HS-5 (cell line): ENCODE measurements around the gene INCA1.
"Not testable (repeated sequence)": the region's sequence is repeated elsewhere in the genome, so short reads cannot be mapped to it uniquely, and the experiment has no call there.

Experiments
- DNase-seq: peaks from one replicate; pipeline ENCODE4 v3.0.0-alpha.2; 2012; ENCODE audit warnings: low read depth

The INCA1 gene, protein sequence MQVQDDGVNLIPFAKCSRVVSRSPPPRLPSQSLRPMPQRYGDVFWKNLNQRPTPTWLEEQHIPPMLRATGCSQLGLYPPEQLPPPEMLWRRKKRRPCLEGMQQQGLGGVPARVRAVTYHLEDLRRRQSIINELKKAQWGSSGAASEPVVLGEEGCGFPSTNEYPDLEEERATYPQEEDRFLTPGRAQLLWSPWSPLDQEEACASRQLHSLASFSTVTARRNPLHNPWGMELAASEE

GRCh38 chr17:4997302-4998026, at the start of gene INCA1, which contains the start of gene KIF1C:
TSS of gene INCA1 (minus strand) at chr17:4997522. CDS start at chr17:4994437, 3,085 bp downstream.
TSS of gene KIF1C (plus strand) at chr17:4997950. CDS start at chr17:5000247, 2,297 bp downstream.
- peak; percentile 65 for DNase-seq

- DNase-seq: no peak
These were observed 48.2 kb upstream of the INCA1 start for GRCh38 chr17:5045496-5045895.

GRCh38 chr17:5044630-5045029, 47.3 kb upstream of the INCA1 start:
- no peak for DNase-seq

DNA sequence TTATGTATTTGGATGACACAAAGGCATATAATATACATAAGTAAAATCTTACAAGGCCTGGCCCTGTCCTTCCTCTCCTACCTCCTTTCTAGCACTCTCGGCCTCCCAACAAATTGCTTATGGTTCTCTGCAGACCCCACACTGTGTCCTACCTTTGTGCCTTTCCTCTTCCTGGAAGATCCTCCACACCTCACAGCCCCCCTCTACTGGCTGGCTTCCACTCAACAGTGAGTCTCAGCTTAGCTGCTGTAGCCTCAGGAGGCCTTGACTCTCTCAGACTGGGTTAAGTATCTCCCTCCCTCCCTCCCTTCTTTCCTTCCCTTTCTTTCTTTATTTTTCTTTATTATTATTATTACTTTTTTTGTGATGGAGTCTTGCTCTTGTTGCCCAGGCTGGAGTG, 46.2 kb upstream of the INCA1 start:
- DNase-seq: no peak

- DNase-seq: no peak
These were observed 45.1 kb upstream of the INCA1 start for GRCh38 chr17:5042157-5043022.

- DNase-seq: no peak
These were observed 38.0 kb upstream of the INCA1 start, which contains the start of gene SLC52A1 for GRCh38 chr17:5035315-5035714. TSS of gene SLC52A1 (minus strand) at chr17:5035426. CDS start at chr17:5034606, 820 bp downstream.

- DNase-seq: no peak
These were observed 37.3 kb upstream of the INCA1 start for GRCh38 chr17:5034651-5035050.

GRCh38 chr17:5034063-5034462, 36.7 kb upstream of the INCA1 start:
- DNase-seq: no peak

GRCh38 chr17:5033352-5034015, 36.2 kb upstream of the INCA1 start:
- DNase-seq: no peak

DNA sequence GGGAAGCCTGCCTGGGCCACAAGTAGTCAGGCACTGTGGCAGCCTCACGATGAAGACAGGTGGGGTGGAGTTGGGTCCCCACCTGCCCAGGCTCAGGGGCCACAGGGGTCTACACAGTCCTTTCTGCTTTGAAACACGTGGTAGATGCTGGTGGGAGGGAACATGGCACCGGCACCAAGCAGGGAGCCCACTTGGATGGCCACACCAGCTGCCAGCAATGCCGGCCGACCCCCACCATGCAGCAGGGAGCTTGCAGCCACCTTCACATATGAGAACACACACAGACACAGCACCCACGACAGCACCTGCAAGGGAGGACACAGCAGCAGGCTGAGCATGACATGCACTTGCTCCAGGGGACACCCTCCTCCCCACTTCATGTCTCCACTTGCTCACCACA, 35.5 kb upstream of the INCA1 start:
- DNase-seq: no peak

DNA sequence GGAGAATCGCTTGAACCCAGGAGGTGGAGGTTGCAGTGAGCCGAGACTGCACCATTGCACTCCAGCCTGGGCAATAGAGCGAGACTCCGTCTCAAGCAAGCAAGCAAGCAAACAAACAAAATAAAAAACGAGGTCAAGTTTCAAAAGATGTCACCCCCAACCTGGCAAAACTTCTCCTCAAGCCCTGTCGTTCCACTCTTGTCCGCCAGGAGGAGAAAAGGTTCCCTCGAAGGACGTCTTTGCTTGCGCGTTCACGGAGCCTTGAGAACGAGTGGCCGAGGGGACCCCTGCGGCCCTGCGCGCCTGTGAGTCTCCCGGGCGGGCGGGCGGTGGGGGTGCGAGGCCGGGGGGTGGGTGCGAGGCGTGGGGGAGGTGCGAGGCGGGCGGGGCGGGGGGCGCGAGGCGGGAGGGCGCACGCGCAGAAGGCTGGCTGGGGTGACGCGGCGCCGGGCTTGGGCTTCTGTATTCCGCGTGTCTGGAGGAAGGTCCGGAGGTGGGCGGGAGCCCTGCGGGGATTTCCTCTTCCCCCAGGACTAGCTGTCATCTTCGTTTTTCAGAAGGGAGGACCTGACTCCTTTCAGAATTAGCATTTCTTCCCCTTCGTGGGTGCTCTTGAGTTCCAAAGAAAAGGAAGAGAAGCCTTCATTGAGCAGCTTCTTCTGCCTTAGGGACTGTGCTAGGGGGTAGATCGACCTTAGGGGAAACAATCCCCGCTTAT, 34.2 kb upstream of the INCA1 start:
- peak; percentile 35 for DNase-seq

DNA sequence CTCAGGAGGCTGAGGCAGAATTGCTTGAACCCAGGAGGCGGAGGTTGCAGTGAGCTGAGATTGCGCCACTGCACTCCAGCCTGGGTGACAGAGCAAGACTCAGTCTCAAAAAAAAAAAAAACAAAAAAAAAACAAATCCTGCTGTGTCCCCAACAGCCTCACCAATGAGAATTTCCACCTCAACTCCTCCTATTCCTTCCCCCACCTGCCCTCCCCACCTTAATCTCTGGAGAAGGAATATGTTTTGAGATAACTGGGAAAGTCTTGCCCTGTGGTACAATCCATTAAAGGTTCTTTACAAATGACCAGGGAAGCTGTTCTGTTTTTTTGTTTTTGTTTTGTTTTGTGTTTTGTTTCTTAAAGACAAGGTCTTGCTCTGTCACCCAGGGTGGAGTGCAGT, 32.8 kb upstream of the INCA1 start:
- DNase-seq: not testable (repeated sequence)

DNA sequence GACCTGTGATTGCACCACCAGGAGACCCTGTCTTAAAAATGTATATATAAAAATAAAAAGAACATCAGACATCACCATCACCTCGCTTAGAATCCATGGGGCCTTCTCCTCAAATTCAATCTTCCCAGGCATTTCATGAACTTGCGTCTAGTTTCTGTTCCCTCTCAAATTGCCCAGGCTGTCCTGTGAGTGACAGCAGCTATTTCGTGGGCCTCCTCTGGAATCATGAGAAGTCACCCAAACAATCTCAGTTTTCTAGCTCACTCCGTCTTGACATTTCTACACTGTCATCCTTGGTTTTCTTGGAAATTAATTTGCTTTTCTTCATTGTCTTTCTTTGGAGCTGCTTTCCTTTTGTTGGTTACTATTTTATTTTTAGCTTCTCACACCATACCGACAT, 30.6 kb upstream of the INCA1 start:
- no peak for DNase-seq

DNA sequence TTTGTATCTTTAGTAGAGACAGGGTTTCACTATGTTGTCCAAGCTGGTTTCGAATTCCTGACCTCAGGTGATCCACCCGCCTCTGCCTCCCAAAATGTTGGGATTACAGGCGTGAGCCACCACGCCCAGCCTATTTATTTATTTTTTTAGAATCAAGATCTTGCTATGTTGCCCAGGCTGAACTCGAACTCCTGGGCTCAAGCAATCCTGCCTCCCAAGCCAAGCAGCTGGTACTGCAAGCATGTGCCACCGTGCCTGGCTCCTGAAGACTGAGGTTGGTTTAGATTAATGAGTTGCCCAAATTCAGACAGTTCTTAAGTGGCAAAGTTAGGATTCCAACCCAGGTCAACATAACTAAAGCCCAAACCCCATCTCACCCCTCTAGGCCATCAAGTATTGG, 30.0 kb upstream of the INCA1 start:
- DNase-seq: no peak

- no peak for DNase-seq
These were observed 27.3 kb upstream of the INCA1 start for GRCh38 chr17:5024604-5025003.

- DNase-seq: no peak
These were observed 26.3 kb upstream of the INCA1 start for GRCh38 chr17:5023588-5024147.

- no peak for DNase-seq
These were observed 24.9 kb upstream of the INCA1 start for GRCh38 chr17:5022171-5022711.

- no peak for DNase-seq
These were observed 23.2 kb upstream of the INCA1 start for GRCh38 chr17:5020502-5021023.

GRCh38 chr17:5019475-5019956, 22.2 kb upstream of the INCA1 start:
- no peak for DNase-seq

- no peak for DNase-seq
These were observed 17.0 kb upstream of the INCA1 start for GRCh38 chr17:5014357-5014756.
